Effector CD8-positive, alpha-beta T cell (primary cell): ENCODE results near the gene GJB2.
"Not testable (repeated sequence)": the region's sequence is repeated elsewhere in the genome, so short reads cannot be mapped to it uniquely, and the experiment has no call there.

Source experiments
- DNase-seq: peaks from one replicate; lab custom pipeline; 2025; lab: John Stamatoyannopoulos, UW

GJB2 gene

DNA sequence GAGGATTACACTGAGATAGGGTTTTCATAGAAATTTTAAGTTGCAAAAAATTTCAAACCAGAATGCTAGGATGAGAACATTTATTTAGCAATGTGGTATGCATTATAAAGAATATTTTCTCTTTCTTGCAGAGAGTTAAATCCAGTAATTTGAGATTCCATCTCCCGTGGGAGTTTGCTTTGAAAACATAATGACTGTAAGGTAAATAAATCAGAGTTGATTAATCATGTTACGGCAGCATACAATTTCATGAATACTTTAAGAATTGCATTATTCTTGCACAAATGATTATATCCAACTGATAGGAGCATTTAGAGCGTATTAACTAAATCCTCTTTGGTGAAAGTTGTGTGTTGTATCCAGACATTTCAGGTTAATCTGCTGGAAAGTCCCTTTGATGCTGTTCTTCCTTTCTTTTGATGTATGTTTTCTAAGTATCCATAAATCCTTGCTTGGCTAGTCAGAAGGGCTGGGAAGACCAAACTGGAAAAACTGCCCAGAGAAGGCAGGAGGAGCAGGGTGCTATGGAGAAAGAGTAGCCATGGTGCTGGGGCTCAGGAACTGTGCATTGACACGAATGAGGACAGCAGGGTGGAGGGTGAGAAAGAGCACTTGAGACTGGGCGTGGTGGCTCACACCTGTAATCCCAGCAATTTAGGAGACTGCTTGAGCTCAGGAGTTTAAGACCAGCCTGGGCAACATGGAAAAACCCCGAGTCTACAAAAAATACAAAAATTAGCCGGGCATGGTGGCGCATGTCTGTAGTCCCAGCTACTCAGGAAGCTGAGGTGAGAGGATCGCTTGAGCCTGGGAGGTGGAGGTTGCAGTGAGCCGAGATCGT is 27.1 kb downstream of the GJB2 start:
- no peak for DNase-seq

DNA sequence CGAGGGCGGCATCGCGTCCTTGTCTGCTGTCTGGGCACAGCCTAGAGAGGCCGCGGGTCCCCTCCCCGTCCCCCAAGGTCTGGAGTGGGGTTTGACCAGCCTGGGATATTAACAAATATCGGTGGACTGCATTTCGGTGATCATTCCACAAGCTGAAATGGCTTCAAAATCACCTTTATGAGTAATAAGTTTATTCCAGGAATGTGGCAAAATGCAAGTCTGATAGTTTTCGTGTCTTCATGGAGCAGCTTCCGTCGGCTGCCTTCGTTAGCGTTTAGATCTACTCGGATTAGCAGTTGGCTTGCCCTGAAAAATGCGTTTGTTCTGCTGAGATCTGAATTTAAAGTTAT is 30.8 kb downstream of the GJB2 start:
- DNase-seq: no peak

DNA sequence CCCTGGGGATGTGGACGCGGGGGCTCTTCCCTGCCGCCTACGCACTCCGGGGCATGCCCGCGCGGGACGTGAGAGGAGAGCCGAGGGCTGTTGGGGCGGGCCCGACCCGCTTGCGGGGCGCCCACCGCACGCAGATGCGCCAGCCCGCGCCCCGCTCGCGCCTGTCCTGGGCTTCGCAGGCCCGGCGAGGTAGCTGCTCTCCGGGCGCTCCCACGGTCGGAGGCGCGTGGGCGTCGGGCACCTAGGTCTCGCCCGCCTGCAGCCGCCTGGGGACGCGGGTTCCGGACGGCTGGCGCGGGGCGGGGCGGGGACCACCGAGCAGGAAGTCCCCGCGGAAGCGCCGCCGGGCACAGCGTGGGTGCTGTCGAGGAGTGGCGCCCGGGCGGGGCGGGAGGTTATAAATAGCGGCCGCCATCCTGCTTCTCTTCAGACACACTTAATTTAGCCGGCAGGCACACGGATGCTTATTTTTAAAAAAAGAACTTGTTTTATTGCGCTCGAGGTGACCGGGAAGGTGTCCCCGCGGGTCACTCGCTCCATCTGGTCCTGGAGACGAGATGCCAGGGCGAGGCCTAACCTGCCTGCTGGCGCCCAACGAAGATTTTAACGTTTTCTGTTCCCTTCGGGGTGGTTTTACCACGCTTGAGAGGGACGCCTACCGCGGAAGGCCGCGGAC is 31.3 kb downstream of the GJB2 start:
- peak; percentile 50 for DNase-seq

DNA sequence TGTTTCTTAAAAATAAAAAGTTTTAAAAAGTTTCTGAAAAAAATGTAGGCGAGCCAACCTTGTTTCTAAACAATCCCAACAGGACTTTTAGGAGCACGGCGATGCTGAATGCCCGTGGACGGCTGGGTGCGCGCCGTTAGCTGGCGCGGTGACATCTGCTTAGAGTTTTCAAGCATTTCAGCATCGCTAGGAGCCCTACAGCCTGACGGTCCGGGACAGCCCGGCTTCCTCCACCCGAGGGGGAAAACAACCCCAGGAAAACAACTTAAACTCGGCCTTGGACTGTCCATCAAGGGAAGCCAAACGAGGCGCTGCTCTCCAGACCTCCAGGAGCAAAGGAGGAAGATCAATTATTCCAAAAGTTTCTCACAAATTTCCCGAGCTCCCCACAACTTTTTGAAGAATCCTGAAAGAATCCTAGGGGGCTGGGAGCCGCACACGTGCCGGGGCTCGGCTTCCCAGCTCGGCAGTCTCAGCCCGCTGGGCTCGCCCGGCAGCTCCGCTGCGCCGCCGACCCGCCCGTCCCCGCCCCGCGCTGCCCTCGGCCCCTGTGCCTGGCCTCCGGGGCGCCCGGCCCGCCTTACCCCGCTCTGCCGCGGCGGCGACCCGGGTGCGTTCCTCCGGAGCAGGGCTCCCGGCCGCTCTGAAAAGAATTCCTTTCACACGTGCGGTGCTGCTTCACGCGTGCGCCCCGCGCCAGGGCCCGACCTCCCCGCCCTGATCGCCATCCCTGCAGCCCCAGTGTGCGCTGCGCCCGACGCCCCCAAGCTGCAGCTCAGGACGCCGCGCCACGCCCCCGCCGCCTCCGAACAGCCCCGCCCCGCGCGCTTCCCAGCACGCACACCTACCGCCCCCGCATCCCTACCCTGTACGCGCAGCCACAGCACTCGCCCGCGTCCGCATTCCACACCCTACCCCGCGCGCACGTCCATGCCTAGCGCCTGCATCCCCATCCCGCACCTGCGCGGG is 32.1 kb downstream of the GJB2 start, which contains the start of gene GJA3:
TSS of gene GJA3 (minus strand) at position 747 of the 969 bp plus-strand sequence. CDS start 17,764 bp downstream, outside the sequence.
- peak; percentile 52 for DNase-seq

DNA sequence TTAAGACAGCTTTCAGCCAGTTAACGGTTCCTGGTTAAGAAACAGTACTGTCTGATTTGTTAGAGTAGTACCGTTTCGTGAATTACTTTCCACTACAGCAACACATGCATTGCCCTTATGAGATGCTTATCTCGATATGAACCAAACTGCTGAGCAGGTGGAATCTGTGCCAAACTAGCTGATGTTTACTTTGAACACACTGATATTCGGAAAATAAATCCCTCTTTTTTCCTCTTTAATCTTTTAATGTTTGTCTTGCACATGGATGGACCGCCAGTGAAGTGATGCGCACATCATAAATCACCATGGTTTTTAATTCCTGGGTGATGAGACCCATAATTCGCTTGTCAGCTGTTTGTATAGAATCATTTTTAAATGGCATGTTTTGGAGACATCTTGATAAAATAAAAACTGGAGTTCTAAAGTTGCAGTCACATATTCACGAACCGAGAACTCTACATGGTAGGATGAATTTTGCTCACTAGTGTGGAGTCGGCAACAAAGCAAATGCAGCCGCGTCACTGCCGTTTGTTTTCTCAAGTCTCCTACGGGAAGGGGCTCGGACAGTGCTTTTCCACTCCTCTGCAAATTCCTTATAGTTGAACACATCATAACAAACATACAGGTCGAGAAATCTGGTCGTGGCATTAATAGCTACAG is 33.0 kb downstream of the GJB2 start:
- no peak for DNase-seq

DNA sequence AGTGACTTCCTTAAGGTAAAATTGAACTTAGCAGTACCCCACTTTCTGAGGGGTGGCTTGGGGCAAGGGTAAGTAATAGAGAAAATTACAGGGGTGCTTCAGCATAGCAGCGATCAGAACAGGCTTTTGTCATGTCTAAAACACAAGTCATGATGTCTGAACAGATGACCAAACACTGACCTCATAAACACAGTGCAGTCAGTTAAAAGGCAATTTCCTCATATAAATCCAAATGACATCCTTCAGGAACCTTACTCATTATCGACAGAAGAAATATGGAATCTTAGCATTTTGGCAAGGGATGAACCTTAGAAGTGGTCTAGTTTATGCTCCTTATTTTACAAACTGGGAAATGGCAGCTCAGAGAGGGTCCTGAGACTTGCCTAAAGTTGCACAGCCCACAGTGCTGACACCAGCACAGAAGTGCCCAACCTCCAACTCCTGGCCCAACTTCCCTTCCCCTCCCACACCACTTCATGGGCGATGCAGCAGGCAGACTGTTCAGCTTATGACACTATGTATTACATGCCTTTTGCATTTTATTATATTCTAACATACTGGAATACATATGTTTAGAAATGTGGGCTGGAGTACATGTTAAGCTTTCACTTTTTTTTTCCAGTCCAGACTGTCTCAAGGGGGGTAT is 35.5 kb downstream of the GJB2 start:
- no peak for DNase-seq

DNA sequence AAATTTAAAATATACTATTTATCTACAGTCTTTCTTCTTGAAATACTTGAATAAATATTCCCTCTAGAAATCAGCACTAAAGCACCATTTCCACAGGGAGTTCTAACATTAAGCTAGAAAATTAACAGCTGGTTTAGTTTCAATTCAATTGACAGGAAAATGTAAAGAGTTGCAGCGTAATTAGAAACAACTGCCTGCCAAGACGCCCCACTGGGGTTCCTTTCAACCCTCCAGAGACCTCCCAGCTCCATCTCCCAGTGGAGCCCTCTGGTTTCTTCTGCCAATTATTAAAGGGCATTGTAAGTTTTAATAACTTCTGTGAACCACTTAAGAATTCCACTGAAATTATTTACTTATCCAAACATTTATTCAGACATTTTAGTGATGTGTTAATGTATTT is 36.0 kb downstream of the GJB2 start:
- no peak for DNase-seq

DNA sequence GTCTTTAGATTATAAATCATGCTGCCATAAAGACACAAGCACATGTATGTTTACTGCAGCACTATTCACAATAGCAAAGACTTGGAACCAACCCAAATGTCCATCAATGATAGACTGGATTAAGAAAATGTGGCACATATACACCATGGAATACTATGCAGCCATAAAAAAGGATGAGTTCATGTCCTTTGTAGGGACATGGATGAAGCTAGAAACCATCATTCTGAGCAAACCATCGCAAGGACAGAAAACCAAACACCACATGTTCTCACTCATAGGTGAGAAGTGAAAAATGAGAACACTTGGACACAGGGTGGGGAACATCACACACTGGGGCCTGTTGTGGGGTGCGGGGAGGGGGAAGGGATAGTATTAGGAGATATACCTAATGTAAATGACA is 39.4 kb downstream of the GJB2 start:
- not testable (repeated sequence) for DNase-seq

DNA sequence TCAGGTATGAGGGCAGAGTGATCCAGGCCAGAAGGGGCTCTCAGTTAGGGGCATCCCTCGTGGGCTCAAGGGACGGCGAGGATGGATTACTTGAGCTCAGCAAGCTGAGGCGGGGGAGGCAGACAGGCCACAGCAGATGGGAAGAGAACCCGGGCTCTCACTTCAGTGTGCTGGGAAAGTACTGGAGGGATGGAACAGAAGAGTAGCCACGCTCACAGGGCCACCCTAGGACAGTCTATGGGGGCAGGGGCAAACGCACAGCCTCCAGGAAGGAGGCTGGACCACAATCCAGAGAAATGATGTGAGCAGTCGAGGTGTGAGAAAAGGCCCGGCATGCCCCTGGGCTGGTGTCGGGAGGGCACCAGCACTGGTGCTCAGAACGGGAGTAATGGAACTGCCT is 41.1 kb downstream of the GJB2 start:
- no peak for DNase-seq

DNA sequence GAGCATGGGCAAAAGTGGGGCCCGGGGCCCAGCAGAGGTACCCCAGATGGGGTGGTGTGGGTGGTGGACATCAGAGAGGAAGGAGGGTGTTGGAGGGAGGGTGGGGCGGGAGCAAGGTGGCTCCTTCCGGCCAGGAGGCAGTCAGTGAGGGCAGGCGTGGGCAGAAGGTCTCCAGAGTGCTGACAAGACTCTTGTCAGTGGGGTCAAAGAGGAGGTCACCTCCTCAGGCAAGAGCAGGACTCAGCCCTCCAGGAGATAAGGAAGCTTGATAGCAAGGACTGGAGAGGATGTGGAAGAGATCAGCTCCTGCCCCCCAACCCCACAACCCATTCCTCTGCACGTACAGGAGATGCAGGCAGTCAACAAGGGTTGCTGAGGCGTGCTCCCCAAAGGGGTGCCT is 41.7 kb downstream of the GJB2 start:
- DNase-seq: no peak

DNA sequence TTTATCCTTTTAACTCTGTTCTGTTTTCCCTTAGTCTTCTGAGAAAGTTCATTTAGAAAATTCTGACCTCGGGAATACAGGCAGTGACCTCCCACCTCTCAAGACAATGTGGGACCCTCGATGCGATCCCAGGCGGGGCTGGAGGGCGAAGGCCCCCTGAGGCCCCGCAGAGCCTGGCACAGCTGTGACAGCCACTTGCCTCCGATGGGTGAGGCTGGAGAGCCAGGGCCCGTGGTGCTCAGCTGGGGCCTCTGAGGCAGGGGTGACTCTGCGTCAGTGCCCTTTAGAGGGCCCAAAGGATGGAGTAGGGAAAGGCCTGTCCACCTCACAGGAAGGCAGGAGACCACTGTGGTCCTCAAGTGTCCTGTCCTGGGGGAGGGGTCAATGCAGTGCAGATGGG is 42.2 kb downstream of the GJB2 start:
- DNase-seq: no peak

DNA sequence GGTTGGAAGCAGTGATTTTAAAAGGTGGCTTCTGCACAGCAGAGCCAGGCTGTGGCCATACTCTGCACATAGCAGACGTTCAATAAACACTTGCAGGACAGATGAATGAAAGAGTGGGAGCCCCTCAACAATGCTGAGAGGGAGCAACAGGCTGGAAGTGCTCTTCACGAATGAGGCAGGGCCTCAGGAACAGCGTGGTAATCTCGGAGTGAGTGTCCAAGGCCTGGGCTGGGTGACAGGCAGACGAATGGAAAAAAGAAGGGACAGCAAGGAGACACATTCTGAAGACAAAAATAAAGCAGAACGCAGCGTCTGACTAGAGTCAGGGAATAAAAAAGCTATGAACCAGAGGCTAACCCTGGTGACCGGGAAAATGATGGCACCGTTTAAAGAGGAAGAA is 43.0 kb downstream of the GJB2 start:
- DNase-seq: no peak

DNA sequence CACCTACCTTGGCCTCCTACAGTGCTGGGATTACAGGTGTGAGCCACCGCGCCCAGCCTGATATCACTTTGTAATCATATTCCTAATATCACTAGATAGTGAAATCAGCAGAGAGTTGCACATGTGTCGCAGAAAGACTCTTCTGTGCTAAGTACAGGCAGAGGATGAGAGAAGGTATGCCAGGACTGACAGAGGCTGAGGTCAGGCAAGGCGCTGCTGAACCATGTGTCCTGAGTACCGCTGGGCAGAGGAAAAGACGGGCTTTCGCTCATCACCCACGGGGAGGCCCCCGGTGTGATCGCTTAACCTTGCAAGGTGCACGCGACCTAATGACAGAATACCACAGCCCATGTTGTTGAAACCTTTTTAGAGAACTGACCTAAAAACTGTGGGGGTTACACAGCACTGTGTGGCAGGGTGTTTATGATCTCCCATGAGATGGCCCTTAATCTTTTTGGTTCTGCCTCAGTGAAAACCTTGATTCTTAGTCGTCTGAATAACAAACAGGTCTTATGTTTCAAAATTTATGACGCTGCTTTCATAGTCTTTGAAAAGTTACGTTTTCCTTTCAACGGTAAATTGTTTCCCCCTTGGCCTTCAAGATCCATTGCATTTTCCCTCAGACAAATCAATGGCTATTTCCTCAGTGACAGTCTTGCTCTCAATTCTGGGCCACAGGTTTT is 44.1 kb downstream of the GJB2 start:
- no peak for DNase-seq

DNA sequence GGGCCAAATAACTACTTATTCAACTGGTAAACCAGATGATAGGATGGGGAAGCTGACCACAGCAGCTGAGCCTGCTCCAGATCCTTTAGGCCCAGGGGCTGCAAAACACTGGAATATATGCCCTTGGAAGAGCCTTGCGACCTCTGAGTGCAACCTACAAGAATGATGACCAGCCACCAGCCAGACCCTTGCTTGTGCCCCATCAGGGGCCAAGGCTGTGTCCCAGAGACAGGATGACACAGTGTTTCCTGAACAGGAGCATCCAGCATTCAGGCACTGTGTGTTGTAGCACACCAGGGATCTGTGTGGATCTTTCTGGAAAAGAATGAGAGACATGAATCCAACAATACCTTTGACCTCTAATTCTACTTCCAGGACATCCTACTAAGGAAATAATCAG is 46.4 kb downstream of the GJB2 start:
- DNase-seq: no peak

DNA sequence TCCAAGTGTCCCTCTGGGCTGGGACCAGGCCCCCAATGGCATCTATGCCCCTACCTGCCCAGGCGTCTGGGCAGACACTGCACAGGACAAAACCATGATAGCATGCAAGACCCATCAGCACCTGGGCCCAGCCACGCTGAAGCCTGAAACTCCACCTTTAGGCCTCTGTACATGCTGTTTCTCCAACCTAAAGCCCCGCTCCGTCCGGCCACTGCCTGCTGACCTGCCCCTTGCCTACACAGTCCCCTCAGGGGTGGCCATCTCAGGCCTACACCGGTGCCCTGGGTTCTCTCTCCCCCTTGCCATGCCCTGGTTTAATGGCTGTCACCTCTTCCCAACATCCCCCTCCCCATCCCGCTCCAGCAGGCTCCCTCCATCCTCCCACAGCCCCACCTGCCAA is 47.2 kb downstream of the GJB2 start:
- no peak for DNase-seq

DNA sequence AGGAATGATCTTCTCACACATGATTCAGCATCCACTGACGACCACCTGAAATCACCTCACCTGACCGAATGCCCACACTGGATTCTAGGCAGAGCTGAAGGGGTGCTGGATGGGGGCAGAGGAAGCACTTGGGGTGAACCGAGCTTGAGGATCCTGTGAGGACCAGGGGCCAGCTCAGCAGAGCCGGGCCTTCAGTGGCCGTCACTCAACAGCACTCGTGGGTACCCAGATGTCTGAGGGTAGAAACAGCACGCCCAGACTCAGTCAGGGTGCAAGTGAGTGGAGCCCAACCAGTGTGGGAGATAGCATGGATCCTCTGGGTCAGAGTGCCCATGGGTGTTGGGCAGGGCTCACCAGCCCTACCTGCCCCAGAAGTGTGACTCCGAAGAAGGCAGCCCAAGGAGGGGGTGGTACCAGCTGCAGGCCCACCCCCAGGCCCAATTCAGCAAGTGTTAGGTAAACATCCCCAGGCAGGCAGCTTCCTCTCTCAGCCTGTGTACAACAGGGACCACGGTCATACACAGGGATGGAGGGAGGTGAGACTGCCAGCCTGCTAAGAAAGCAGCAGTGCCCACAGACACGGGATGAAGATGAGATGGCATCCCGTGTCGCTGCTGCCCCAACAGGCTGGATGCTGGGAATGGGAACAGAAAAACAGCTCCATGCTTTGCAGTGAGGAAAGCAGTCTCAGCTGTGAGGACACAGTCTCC is 48.4 kb downstream of the GJB2 start:
- no peak for DNase-seq

DNA sequence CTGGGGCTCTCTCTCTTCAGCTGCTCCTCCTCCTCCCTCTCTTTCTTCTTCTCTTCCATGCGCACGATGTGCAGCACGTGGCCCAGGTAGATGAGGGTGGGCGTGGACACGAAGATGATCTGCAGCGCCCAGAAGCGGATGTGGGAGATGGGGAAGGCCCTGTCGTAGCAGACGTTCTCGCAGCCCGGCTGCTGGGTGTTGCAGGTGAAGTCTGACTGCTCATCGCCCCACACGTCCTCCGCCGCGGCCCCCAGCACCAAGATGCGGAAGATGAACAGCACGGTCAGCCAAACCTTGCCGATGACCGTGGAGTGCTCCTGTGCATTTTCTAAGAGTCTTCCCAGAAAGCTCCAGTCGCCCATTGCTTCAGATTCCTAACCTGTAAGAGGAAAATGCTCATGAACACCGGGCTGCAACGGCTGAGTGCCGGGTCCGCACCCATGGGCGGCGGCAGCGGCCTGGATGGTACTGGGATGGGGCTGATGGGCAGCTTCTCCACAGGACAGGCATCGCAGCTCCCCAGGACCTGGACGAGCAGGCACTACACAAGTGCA is 49.7 kb downstream of the GJB2 start:
- no peak for DNase-seq

DNA sequence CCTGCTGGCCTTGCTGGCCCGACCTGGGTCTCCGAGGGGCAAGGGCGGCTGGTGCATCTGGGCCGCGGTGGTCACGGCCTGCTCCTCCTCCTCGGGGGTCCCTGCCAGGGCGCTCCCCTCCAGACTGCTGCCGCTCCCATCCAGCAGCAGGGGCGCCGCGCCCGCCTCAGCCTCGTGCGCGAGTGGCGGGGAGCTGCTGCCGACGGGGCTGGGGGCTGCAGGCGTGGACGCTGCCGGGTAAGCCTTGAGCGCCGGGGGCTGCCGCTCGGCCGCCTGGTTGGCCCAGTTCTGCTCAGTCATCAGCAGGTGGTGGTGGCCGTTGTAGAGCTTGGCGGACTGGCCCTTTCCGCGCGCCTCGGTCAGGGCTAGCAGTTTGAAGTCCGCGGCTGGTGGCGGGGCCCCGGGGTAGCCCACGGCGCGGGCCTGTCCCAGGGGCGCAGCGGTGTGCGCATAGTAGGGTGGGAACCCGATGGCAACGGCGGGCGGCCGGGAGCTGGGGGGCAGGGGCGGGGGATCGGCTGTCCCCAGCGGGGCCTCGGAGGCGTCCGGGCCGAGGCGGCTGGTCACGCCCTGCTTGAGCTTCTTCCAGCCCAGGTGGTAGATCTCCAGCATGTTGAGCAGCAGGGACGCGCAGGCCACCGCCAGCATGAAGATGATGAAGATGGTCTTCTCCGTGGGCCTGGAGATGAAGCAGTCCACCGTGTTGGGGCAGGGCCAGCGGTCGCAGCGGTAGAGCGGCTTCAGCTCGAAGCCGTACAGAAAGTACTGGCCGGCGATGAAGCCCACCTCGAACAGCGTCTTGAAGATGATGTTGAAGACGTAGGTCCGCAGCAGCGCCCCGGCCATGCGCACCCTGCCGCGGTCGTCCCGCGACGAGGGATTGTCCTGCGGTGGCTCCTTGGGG is 50.5 kb downstream of the GJB2 start:
- no peak for DNase-seq
